ENCODE data around the gene GNA15.

GNA15 gene

DNA sequence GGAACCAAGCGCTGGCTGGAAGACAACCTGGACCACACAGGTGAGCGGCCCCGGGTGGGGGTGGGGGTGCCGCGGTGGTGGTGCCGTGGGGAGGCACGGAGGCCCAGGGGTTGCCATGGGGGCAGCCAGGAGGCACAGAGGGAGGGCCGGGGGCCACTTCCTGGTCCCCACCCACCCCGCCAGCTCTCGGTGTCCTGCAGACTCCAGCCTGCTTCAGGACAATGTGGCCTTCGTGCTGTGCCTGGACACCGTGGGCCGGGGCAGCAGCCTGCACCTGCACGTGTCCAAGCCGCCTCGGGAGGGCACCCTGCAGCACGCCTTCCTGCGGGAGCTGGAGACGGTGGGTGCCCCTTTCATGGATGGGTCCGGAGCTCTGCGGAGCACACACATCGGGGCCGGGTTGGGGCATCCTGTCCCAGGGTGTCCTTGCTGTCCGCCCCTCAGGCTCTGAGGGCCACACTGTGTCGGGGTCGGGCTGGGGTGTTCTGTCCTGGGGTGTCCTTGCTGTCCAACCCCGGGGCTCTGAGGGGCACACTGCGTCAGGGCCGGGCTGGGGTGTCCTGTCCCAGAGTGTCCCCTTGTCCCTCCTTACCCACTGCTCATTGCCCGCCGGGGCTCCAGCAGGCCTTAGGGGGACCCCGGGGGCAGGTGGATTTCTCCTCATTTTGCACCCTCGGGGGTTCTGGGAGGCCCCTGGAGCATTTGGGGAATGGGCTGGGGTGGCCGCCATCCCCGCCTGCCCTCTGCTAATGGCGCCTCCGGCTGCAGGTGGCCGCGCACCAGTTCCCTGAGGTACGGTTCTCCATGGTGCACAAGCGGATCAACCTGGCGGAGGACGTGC, 68.2 kb downstream of the GNA15 start:
- TF ChIP-seq Cebpa-rat (IDR thresholded peaks at IDR 0.05), result no peak
- H3K4me3 ChIP-seq, result no peak overlapping the region
- no peaks in the 10 kb centered on the region for H3K27me3 ChIP-seq
- H3K9ac ChIP-seq, result no peak overlapping the region
- H3K9me3 ChIP-seq, result no peaks in the 10 kb centered on the region
- peaks cover 25% of the 10 kb centered on the region for H4K20me1 ChIP-seq
- no peak overlapping the region for H3K27ac ChIP-seq
- H3K36me3 ChIP-seq, result peaks cover 94% of the 10 kb centered on the region
- no peak overlapping the region for H3K4me2 ChIP-seq
- H3K4me1 ChIP-seq, result no peaks in the 10 kb centered on the region

DNA sequence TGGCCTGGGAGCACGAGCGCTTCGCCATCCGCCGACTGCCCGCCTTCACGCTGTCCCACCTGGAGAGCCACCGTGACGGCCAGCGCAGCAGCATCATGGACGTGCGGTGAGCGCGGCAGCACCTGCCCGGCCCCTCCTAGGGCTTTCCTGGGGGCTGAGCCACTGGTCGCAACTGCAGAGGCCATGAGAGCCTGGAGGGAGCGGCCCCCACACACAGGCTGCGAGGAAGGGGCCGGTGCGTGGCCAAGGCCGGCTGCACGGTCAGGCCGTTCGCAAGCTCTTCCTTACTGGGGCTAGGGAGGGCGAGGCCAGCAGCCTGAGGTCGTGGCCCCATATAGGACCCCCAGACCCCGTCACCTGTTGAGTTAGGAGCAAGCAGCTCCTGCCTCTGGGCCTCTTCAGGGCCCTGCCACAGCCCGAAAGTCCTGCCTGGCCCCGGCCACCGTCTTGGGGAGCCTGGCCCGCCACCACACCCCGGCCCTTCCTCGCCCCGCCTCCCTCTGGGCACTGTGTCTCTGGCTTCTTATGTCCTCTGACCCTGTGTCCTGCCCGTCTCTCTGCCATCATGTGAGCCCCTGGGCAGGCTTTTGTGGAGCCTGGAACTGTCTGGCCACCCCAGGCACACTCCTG, 68.9 kb downstream of the GNA15 start:
- H3K4me1 ChIP-seq, result no peaks in the 10 kb centered on the region
- no peaks in the 10 kb centered on the region for H3K9me3 ChIP-seq
- no peak for TF ChIP-seq Cebpa-rat (IDR thresholded peaks at IDR 0.05)
- no peak overlapping the region for H3K9ac ChIP-seq
- H3K4me3 ChIP-seq, result no peak overlapping the region
- no peaks in the 10 kb centered on the region for H3K27me3 ChIP-seq
- peaks cover 28% of the 10 kb centered on the region for H4K20me1 ChIP-seq
- no peak overlapping the region for H3K27ac ChIP-seq
- H3K4me2 ChIP-seq, result no peak overlapping the region
- H3K36me3 ChIP-seq, result peaks cover 96% of the 10 kb centered on the region

DNA sequence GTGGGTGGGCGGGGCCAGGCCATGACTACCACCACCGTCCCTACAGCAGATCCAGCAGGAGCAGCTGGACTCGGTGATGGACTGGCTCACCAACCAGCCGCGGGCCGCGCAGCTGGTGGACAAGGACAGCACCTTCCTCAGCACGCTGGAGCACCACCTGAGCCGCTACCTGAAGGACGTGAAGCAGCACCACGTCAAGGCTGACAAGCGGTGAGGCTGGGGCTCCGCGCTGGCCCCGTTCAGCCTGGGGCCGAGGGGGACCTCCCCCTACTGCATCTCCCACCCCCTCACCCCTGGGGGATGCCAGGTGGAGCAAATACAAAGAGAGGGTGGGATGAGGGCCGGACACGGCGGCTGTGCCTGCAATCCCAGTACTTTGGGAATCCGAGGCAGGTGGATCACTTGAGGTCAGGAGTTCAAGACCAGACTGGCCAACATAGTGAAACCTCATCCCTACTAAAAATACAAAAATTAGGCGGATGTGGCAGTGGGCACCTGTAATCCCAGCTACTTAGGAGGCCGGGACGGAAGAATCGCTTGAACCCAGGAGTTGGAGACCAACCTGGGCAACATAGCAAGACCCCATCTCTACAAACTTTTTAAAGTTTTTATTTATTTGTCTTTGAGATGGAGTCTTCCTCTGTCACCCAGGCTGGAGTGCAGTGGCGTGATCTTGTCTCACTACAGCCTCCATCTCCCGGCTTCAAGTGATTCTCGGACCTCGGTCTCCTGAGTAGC, 70.6 kb downstream of the GNA15 start:
- no peak for TF ChIP-seq Cebpa-rat (IDR thresholded peaks at IDR 0.05)
- Histone ChIP-seq H3K36me3 (peaks cover 84% of the 10 kb centered on the region), H3K4me1 (peaks cover under 1% of the 10 kb centered on the region; the same call in 1 of the 2 replicates), H3K4me2 (no peak overlapping the region), H4K20me1 (peaks cover 39% of the 10 kb centered on the region), H3K27me3 (no peaks in the 10 kb centered on the region), H3K27ac (no peak overlapping the region), H3K9me3 (no peaks in the 10 kb centered on the region), H3K4me3 (no peak overlapping the region), H3K9ac (no peak overlapping the region)

DNA sequence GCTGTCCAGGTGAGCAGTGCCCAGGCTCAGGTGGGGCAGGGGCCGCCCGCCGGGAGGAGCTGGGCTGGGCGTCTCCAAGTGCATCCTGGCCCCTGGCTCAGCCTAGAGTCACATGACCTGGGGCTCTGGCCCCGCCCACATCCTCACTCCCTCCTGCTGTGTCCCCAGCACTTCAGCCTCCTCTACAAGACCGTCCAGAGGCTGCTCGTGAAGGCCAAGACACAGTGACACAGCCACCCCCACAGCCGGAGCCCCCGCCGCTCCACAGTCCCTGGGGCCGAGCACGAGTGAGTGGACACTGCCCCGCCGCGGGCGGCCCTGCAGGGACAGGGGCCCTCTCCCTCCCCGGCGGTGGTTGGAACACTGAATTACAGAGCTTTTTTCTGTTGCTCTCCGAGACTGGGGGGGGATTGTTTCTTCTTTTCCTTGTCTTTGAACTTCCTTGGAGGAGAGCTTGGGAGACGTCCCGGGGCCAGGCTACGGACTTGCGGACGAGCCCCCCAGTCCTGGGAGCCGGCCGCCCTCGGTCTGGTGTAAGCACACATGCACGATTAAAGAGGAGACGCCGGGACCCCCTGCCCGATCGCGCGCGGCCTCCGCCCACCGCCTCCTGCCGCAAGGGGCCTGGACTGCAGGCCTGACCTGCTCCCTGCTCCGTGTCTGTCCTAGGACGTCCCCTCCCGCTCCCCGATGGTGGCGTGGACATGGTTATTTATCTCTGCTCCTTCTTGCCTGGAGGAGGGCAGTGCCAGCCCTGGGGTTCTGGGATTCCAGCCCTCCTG, 71.8 kb downstream of the GNA15 start:
- Histone ChIP-seq H3K4me1 (peaks cover 14% of the 10 kb centered on the region), H3K9ac (no peak overlapping the region), H3K36me3 (peaks cover 73% of the 10 kb centered on the region)

DNA sequence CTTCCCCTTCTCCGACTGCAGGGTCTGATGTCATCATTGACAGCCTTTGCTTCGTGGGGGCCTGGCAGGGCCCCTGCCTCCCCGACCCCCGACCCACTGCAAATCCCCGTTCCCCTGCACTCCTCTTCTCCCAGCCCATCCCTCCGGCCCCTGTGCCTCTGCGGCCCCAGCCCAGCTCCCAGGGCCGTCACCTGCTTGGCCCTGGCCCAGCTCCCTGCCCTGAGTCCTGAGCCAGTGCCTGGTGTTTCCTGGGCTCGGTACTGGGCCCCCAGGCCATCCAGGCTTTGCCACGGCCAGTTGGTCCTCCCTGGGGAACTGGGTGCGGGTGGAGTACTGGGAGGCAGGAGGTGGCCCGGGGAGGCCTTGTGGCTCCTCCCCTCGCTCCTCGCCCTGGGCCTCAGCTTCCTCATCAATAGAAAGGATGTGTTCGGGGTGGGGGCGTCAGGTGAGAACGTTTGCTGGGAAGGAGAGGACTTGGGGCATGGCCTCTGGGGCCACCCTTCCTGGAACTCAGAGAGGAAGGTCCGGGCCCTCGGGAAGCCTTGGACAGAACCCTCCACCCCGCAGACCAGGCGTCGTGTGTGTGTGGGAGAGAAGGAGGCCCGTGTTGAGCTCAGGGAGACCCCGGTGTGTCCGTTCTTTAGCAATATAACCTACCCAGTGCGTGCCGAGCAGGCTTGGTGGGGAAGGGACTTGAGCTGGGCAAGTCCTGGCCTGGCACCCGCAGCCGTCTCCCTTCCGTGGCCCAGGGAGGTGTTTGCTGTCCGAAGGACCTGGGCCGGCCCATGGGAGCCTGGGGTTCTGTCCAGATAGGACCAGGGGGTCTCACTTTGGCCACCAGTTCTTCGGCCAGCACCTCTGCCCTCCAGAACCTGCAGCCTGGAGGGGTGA, 72.7 kb downstream of the GNA15 start:
- TF ChIP-seq Cebpa-rat (IDR thresholded peaks at IDR 0.05), result no peak
- H3K4me3 ChIP-seq, result no peak overlapping the region
- no peaks in the 10 kb centered on the region for H3K27me3 ChIP-seq
- H3K9me3 ChIP-seq, result no peaks in the 10 kb centered on the region
- peaks cover 39% of the 10 kb centered on the region; the same call in 1 of the 2 replicates for H4K20me1 ChIP-seq
- H3K4me2 ChIP-seq, result no peak overlapping the region
- H3K27ac ChIP-seq, result no peak overlapping the region
- H3K9ac ChIP-seq, result no peak overlapping the region
- peaks cover 64% of the 10 kb centered on the region for H3K36me3 ChIP-seq
- peaks cover 23% of the 10 kb centered on the region for H3K4me1 ChIP-seq

More for the DNA sequence above, 71.8 kb downstream of the GNA15 start:
- Histone ChIP-seq H3K27ac (no peak overlapping the region), H3K4me2 (no peak overlapping the region), H3K4me3 (no peak overlapping the region), H4K20me1 (peaks cover 39% of the 10 kb centered on the region), H3K9me3 (no peaks in the 10 kb centered on the region), H3K27me3 (no peaks in the 10 kb centered on the region)
- TF ChIP-seq Cebpa-rat (IDR thresholded peaks at IDR 0.05), result no peak

DNA sequence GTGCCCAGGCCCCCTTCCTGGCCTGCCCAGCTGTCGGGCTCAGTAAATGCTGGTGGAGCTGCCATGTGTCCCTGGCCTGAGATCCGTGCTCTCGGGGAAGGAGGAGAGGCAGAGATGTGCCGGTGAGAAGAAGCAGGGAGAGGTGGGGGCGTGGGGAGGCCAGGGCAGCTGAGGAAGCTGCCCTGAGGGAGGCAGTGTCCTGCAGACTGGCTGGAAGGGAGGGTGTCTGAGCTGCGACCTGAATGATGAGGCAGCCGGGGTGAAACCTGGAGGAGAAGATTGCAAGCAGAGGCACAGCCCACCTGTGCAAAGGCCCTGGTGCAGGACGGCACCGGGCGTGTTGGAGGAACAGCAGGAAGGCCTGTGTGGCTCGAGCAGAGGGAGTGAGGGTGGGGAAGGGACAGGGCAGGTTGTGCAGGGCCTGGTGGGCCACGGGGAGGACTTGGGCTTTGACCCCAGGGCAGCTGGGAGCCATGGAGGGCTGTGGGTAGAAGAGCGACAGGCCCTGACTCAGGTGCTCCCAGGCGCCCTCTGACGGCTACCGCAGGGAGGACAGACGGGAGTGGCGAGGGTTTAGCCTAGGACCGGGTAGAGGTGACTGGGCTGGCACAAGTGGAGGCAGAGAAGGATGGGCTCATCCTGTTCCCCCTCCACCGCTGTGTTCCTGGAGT, 74.6 kb downstream of the GNA15 start:
- no peaks in the 10 kb centered on the region for H3K9me3 ChIP-seq
- H3K9ac ChIP-seq, result no peak overlapping the region
- peaks cover 56% of the 10 kb centered on the region for H3K36me3 ChIP-seq
- peaks cover 39% of the 10 kb centered on the region; the same call in 1 of the 2 replicates for H4K20me1 ChIP-seq
- H3K4me1 ChIP-seq, result peaks cover 29% of the 10 kb centered on the region
- no peak for TF ChIP-seq Cebpa-rat (IDR thresholded peaks at IDR 0.05)
- H3K4me2 ChIP-seq, result no peak overlapping the region
- H3K27me3 ChIP-seq, result no peaks in the 10 kb centered on the region
- H3K27ac ChIP-seq, result no peak overlapping the region
- H3K4me3 ChIP-seq, result no peak overlapping the region

DNA sequence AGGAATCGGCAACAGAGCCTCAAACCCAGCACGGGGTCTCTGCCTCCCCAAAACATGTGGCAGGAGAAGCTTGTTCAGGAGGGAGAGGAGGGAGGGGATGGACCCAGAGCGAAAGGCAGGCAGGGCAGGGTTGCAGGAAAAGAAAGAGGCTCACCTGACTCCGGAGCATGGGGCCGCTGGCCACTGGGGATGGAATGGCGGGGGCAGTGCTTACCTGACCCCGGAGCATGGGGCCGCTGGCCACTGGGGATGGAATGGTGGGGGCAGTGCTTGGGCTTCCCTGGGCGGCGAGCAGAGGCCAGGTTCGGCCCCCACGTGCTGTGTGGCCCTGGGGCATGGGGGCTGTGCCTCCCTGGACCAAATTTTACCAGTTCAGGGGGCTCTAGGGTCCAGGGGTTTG, 75.4 kb downstream of the GNA15 start:
- Histone ChIP-seq H3K9ac (no peak overlapping the region), H3K27me3 (no peaks in the 10 kb centered on the region), H3K27ac (no peak overlapping the region), H3K9me3 (no peaks in the 10 kb centered on the region), H4K20me1 (peaks cover 39% of the 10 kb centered on the region; the same call in 1 of the 2 replicates), H3K36me3 (peaks cover 52% of the 10 kb centered on the region), H3K4me2 (no peak overlapping the region), H3K4me1 (peaks cover 29% of the 10 kb centered on the region), H3K4me3 (no peak overlapping the region)
- no peak for TF ChIP-seq Cebpa-rat (IDR thresholded peaks at IDR 0.05)

DNA sequence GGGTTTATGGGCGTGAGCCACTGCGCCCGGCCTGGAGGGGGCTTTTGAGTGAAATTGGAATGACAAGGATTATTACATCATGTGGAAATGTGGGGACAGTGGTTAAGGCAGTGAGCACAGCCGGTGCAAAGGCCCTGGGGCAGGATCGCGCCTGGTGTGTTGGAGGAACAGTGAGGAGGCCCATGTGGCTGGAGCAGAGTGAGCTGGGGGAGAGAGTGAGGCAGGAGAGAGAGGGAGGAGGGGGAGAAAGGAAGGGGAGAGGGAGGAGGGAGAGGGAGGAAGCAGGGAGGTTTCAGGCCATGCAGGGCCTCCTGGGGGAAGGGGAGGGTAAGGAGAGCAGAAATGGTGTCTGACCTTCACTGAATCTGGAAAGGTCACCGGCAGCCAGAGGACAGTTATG, 77.3 kb downstream of the GNA15 start:
- Histone ChIP-seq H3K4me2 (peak overlapping the region; percentile 66), H3K27me3 (no peaks in the 10 kb centered on the region), H3K9ac (0 out of 2 replicates have a peak overlapping the region, but pooled peaks have one; percentile 8), H3K36me3 (peaks cover 32% of the 10 kb centered on the region), H3K9me3 (no peaks in the 10 kb centered on the region), H3K27ac (peak overlapping the region; percentile 55; the same call in 1 of the 2 replicates), H4K20me1 (peaks cover 26% of the 10 kb centered on the region; the same call in 1 of the 2 replicates), H3K4me3 (no peak overlapping the region), H3K4me1 (peaks cover 29% of the 10 kb centered on the region)
- no peak for TF ChIP-seq Cebpa-rat (IDR thresholded peaks at IDR 0.05)
